Epidermal melanocyte (primary cell): Measurements from ENCODE around the gene UBAC2.

Experiments used
- DNase-seq: peaks from one replicate; pipeline ENCODE4 v3.0.0; 2011; ENCODE audit warnings: low spot score; ENCODE audit not compliant: insufficient read length

Gene UBAC2

GRCh38 chr13:99431927-99432608, 231.4 kb downstream of the UBAC2 start:
- DNase-seq = no peak

- no peak for DNase-seq
Measured at GRCh38 chr13:99432609-99433542, 232.2 kb downstream of the UBAC2 start.

GRCh38 chr13:99433543-99434075, 233.0 kb downstream of the UBAC2 start:
- DNase-seq = no peak

GRCh38 chr13:99434258-99434788, 233.7 kb downstream of the UBAC2 start:
- no peak for DNase-seq

- no peak for DNase-seq
Measured at GRCh38 chr13:99435116-99435515, 234.5 kb downstream of the UBAC2 start.

- DNase-seq = no peak
Measured at GRCh38 chr13:99435998-99436397, 235.3 kb downstream of the UBAC2 start.
